ENCODE results near the gene INTS11.

GRCh38 chr1:1359308-1359663 is 34.8 kb upstream of the INTS11 start:
- TF ChIP-seq CTCF (IDR thresholded peaks at IDR 0.05; ENCODE audit: borderline replicate concordance, extremely low read depth, low read length, poor library complexity, severe bottlenecking) (no peak), EZH2 (IDR thresholded peaks at IDR 0.05; ENCODE audit: borderline replicate concordance, low read depth, low read length, severe bottlenecking) (no peak)
